ENCODE measurements around the gene DENND1A. TPM values are rescaled to one million over a fixed set of nuclear protein-coding genes. Genes with fewer than 3 reads are reported as not detected.

The DENND1A gene
- total and polyA plus RNA-seq, 7 donors, result 12.8 to 33.2 (median 19.2) TPM

- Histone ChIP-seq H3K27me3 (no peaks in the 10 kb centered on the region), H3K36me3 (no peaks in the 10 kb centered on the region), H3K27ac (no peak overlapping the region), H3K4me1 (no peaks in the 10 kb centered on the region), H3K4me3 (no peak overlapping the region), H3K9me3 (no peaks in the 10 kb centered on the region)
- TF ChIP-seq POLR2AphosphoS5 (IDR thresholded peaks at IDR 0.05) (no peak), CTCF (IDR thresholded peaks at IDR 0.05) (no peak), POLR2A (IDR thresholded peaks at IDR 0.05) (no peak), EP300 (IDR thresholded peaks at IDR 0.05) (no peak)
- intact Hi-C loops (cut with DNase I), result no loop called here
- DNase-seq, result no peak
- 82 to 87% methylated on average over 12 of the region's 12 CpGs for WGBS, 2 donors
These were observed 540.2 kb downstream of the DENND1A start for GRCh38 chr9:123389698-123390097.

- Histone ChIP-seq H3K27ac (no peak overlapping the region), H3K9me3 (no peaks in the 10 kb centered on the region), H3K27me3 (no peaks in the 10 kb centered on the region), H3K36me3 (peaks cover 0 to under 1% (median 0%) of the 10 kb centered on the region in 4 donors), H3K4me3 (no peak overlapping the region), H3K4me1 (no peaks in the 10 kb centered on the region)
- WGBS, 2 donors, result 79 to 86% methylated on average over 10 of the region's 10 CpGs
- intact Hi-C loops (cut with DNase I), result no loop called here
- TF ChIP-seq POLR2AphosphoS5 (IDR thresholded peaks at IDR 0.05) (no peak), POLR2A (IDR thresholded peaks at IDR 0.05) (no peak), EP300 (IDR thresholded peaks at IDR 0.05) (no peak), CTCF (IDR thresholded peaks at IDR 0.05) (no peak)
- no peak for DNase-seq
These were observed 540.9 kb downstream of the DENND1A start for GRCh38 chr9:123389070-123389469.

- intact Hi-C loops (cut with DNase I), result no loop called here
- DNase-seq, result no peak
- Histone ChIP-seq H3K27me3 (no peaks in the 10 kb centered on the region), H3K9me3 (no peaks in the 10 kb centered on the region), H3K27ac (no peak overlapping the region), H3K4me3 (no peak overlapping the region), H3K36me3 (peaks cover 0 to 14% (median 0%) of the 10 kb centered on the region in 4 donors), H3K4me1 (no peaks in the 10 kb centered on the region)
- TF ChIP-seq POLR2A (IDR thresholded peaks at IDR 0.05) (no peak), CTCF (IDR thresholded peaks at IDR 0.05) (no peak), POLR2AphosphoS5 (IDR thresholded peaks at IDR 0.05) (no peak), EP300 (IDR thresholded peaks at IDR 0.05) (no peak)
- 83% methylated on average over 14 of the region's 14 CpGs for WGBS, 2 donors
These were observed 542.2 kb downstream of the DENND1A start for GRCh38 chr9:123387686-123388085.

GRCh38 chr9:123383512-123384170 lies 546.3 kb downstream of the DENND1A start:
- H3K27ac ChIP-seq, result no peak overlapping the region
- no peaks in the 10 kb centered on the region for H3K9me3 ChIP-seq
- H3K4me3 ChIP-seq, result no peak overlapping the region
- WGBS, 2 donors, result 88% methylated on average over 27 of the region's 27 CpGs
- no peaks in the 10 kb centered on the region for H3K4me1 ChIP-seq
- TF ChIP-seq POLR2AphosphoS5 (IDR thresholded peaks at IDR 0.05) (no peak), POLR2A (IDR thresholded peaks at IDR 0.05) (no peak), CTCF (IDR thresholded peaks at IDR 0.05) (no peak), EP300 (IDR thresholded peaks at IDR 0.05) (no peak)
- DNase-seq, result no peak
- H3K36me3 ChIP-seq, result peaks cover 0 to 16% (median 0%) of the 10 kb centered on the region in 4 donors
- no peaks in the 10 kb centered on the region for H3K27me3 ChIP-seq
- intact Hi-C loops (cut with DNase I), result no loop called here
